SK-N-SH (cell line): Measurements from ENCODE around the gene ACKR3. TPM values are rescaled to one million over a fixed set of nuclear protein-coding genes. Genes with fewer than 3 reads are reported as not detected.

ENCODE experiments used
- CTCF ChIA-PET: fragments of 300-600, 350-600 bp; formaldehyde crosslinking; extraction: SDS; loops from one replicate; lab custom pipeline; 2021; lab: Yijun Ruan, JAX
- POLR2A ChIA-PET: fragments of 350-600 bp; sonication (Branson Sonifier 250); formaldehyde crosslinking; extraction: SDS; loops from one replicate; lab custom pipeline; 2020; ENCODE audit warnings: antibody characterized with exemption, inconsistent platforms; lab: Yijun Ruan, JAX
- DNase-seq: peaks from one replicate; pipeline ENCODE4 v3.0.0; 2012
- H2AFZ ChIP-seq: fragments of 200-600 bp; sonication (generic); 2 replicates; pipeline ENCODE4 v1.8.1; 2016; ENCODE audit warnings: antibody characterized with exemption, mild to moderate bottlenecking, low read depth
- H3F3A ChIP-seq: fragments of 200-600 bp; sonication (generic); replicated peaks from 2 replicates; pipeline ENCODE3; 2016; ENCODE audit warnings: antibody characterized with exemption, mild to moderate bottlenecking; ENCODE audit not compliant: insufficient read depth
- H3K27ac ChIP-seq, 2 experiments: fragments of 200-500 bp in 1 of 2; fragments of 200-600 bp in 1 of 2; sonication (Bioruptor generic) in 1 of 2; sonication (generic), shearing (Covaris generic) in 1 of 2; 2 replicates each; pipeline versions ENCODE4 v1.5.1 to v1.6.1; 2014 to 2016; ENCODE audit warnings: low read depth in 2 of 2, inconsistent platforms in 1 of 2, low read length in 1 of 2, mild to moderate bottlenecking in 1 of 2, mixed read lengths in 1 of 2
- H3K27me3 ChIP-seq: fragments of 200-600 bp; sonication (generic), shearing (Covaris generic); 2 replicates; pipeline ENCODE4 v1.6.1; 2016; ENCODE audit warnings: mixed run types; ENCODE audit not compliant: insufficient read depth
- H3K36me3 ChIP-seq, 2 experiments: fragments of 200-500 bp in 1 of 2; fragments of 200-600 bp in 1 of 2; sonication (Bioruptor generic) in 1 of 2; sonication (generic) in 1 of 2; replicated peaks in 1 of 2; 2 replicates each; pipeline versions ENCODE3 to v1.5.1; 2014 to 2016; ENCODE audit warnings: low read length in 1 of 2, mild to moderate bottlenecking in 1 of 2; ENCODE audit not compliant: insufficient read depth in 2 of 2, control insufficient read depth in 1 of 2
- H3K4me1 ChIP-seq, 2 experiments: fragments of 200-500 bp in 1 of 2; fragments of 200-600 bp in 1 of 2; sonication (Bioruptor generic) in 1 of 2; sonication (generic), shearing (Covaris generic) in 1 of 2; 2 replicates each; pipeline versions ENCODE4 v1.5.1 to v1.6.1; 2014 to 2016; ENCODE audit warnings: low read depth in 1 of 2, low read length in 1 of 2, mixed run types in 1 of 2; ENCODE audit not compliant: insufficient read depth in 2 of 2, control insufficient read depth in 1 of 2
- H3K4me2 ChIP-seq: fragments of 200-600 bp; sonication (generic), shearing (Covaris generic); 2 replicates; pipeline ENCODE4 v1.6.1; 2017; ENCODE audit warnings: mixed run types
- H3K4me3 ChIP-seq, 2 experiments: fragments of 200-500 bp in 1 of 2; fragments of 200-600 bp in 1 of 2; sonication (Bioruptor generic) in 1 of 2; sonication (generic), shearing (Covaris generic) in 1 of 2; 2 replicates each; pipeline versions ENCODE4 v1.5.1 to v1.8.1; 2014 to 2016; ENCODE audit warnings: low read depth in 2 of 2, inconsistent platforms in 1 of 2, low read length in 1 of 2, mild to moderate bottlenecking in 1 of 2, mixed read lengths in 1 of 2, moderate library complexity in 1 of 2
- H3K79me2 ChIP-seq: fragments of 200-600 bp; sonication (generic); 2 replicates; pipeline ENCODE4 v1.8.1; 2017; ENCODE audit warnings: mild to moderate bottlenecking; ENCODE audit not compliant: insufficient read depth
- H3K9ac ChIP-seq: fragments of 200-600 bp; sonication (generic); 2 replicates; pipeline ENCODE4 v1.6.1; 2017; ENCODE audit warnings: mixed run types
- H3K9me2 ChIP-seq: fragments of 200-600 bp; sonication (generic); 2 replicates; pipeline ENCODE4 v1.6.1; 2017; ENCODE audit warnings: mixed run types
- H3K9me3 ChIP-seq: fragments of 200-600 bp; sonication (generic); 2 replicates; pipeline ENCODE4 v1.6.1; 2017; ENCODE audit warnings: mixed run types, mild to moderate bottlenecking, moderate library complexity
- H4K20me1 ChIP-seq: fragments of 200-600 bp; sonication (generic); 2 replicates; pipeline ENCODE4 v1.6.1; 2017; ENCODE audit warnings: mild to moderate bottlenecking, mixed run types; ENCODE audit not compliant: insufficient read depth
- FOSL2 ChIP-seq: IDR thresholded peaks from 2 replicates; pipeline ENCODE4 v1.4.0; 2012; ENCODE audit warnings: low read depth, mild to moderate bottlenecking, moderate library complexity, borderline replicate concordance
- FOXM1 ChIP-seq: IDR thresholded peaks from 2 replicates; pipeline ENCODE4 v1.4.0; 2012; ENCODE audit warnings: low read depth, mild to moderate bottlenecking
- IRF3 ChIP-seq: fragments of 150-350 bp; IDR thresholded peaks from 2 replicates; pipeline ENCODE4 v1.6.1; 2016; ENCODE audit warnings: mild to moderate bottlenecking, low read depth, low read length
- MXI1 ChIP-seq: IDR thresholded peaks from 2 replicates; pipeline ENCODE4 v1.6.1; 2012; ENCODE audit warnings: mild to moderate bottlenecking, low read depth, low read length, improper control_type of control experiment
- NFIC ChIP-seq: IDR thresholded peaks from 2 replicates; pipeline ENCODE4 v1.4.0; 2012; ENCODE audit warnings: borderline replicate concordance
- PBX3 ChIP-seq: IDR thresholded peaks from 2 replicates; pipeline ENCODE4; 2012
- RAD21 ChIP-seq: IDR thresholded peaks from 2 replicates; pipeline ENCODE4 v1.6.1; 2012; ENCODE audit warnings: mild to moderate bottlenecking, low read length
- RCOR1 ChIP-seq: fragments of 150-350 bp; IDR thresholded peaks from 2 replicates; pipeline ENCODE4 v1.6.1; 2017; ENCODE audit warnings: antibody characterized with exemption, low read length
- RXRA ChIP-seq: IDR thresholded peaks from 2 replicates; pipeline ENCODE4 v1.4.0; 2012; ENCODE audit warnings: low read depth, mild to moderate bottlenecking, borderline replicate concordance
- SIN3A ChIP-seq: IDR thresholded peaks from 2 replicates; pipeline ENCODE4 v1.6.1; 2012; ENCODE audit warnings: low read depth, mild to moderate bottlenecking, low read length, moderate library complexity, borderline replicate concordance
- TCF12 ChIP-seq: IDR thresholded peaks from 2 replicates; pipeline ENCODE4 v1.4.0; 2012
- TEAD4 ChIP-seq: IDR thresholded peaks from 2 replicates; pipeline ENCODE4 v1.4.0; 2012; ENCODE audit warnings: mild to moderate bottlenecking, borderline replicate concordance; ENCODE audit not compliant: insufficient read depth
- USF1 ChIP-seq: IDR thresholded peaks from 2 replicates; pipeline ENCODE4 v1.4.0; 2012; ENCODE audit warnings: low read depth, borderline replicate concordance
- YY1 ChIP-seq: IDR thresholded peaks from 2 replicates; pipeline ENCODE4 v1.4.0; 2012; ENCODE audit warnings: low read depth, mild to moderate bottlenecking
- ZBTB33 ChIP-seq: IDR thresholded peaks from 2 replicates; pipeline ENCODE4 v1.4.0; 2012; ENCODE audit warnings: low read depth, borderline replicate concordance
- WGBS: methylation state at CpG from one replicate; pipeline ENCODE4 v1.1.6; 2017; ENCODE audit warnings: low lambda C conversion rate; 5-methylcytosine and 5-hydroxymethylcytosine counted together
- polyA plus RNA-seq, 3 experiments: library from polyadenylated mRNA; depleted of rRNA; stranded (reverse); fragments of >200 nt; gene quantifications; 2 replicates each; pipeline ENCODE4 v1.2.3, GENCODE V29; 2012

ACKR3 gene
- polyA plus RNA-seq, 1 of the 3 experiments (the other 2 are of a cell fraction): not detected

GRCh38 chr2:236614551-236614950 lies 44.9 kb downstream of the ACKR3 start:
- Histone ChIP-seq H3K36me3 (no peaks in the 10 kb centered on the region), H3K9ac (no peak overlapping the region), H3K9me2 (no peaks in the 10 kb centered on the region), H3K4me1 (no peaks in the 10 kb centered on the region), H3K9me3 (no peaks in the 10 kb centered on the region), H3K27ac (no peak overlapping the region), H3K79me2 (no peaks in the 10 kb centered on the region), H3F3A (no peaks in the 10 kb centered on the region), H3K27me3 (peaks cover 12% of the 10 kb centered on the region; the same call in 1 of the 2 replicates), H2AFZ (no peak overlapping the region), H4K20me1 (no peaks in the 10 kb centered on the region), H3K4me3 (no peak overlapping the region), H3K4me2 (no peak overlapping the region)
- ChIA-PET CTCF (no interaction called here), POLR2A (no interaction called here)
- no peak for DNase-seq
- no peak for TF ChIP-seq RCOR1
- 13% methylated on average over 5 of the region's 5 CpGs for WGBS

- Histone ChIP-seq H3K9me3 (no peaks in the 10 kb centered on the region), H3K27ac (no peak overlapping the region), H3K4me1 (no peaks in the 10 kb centered on the region), H3K79me2 (no peaks in the 10 kb centered on the region), H3K4me2 (no peak overlapping the region), H3K27me3 (peaks cover 12% of the 10 kb centered on the region; the same call in 1 of the 2 replicates), H3K4me3 (no peak overlapping the region), H2AFZ (no peak overlapping the region), H3K9me2 (no peaks in the 10 kb centered on the region), H3F3A (no peaks in the 10 kb centered on the region), H3K36me3 (no peaks in the 10 kb centered on the region), H3K9ac (no peak overlapping the region), H4K20me1 (no peaks in the 10 kb centered on the region)
- no peak for DNase-seq
- WGBS: 17% methylated on average over 4 of the region's 6 CpGs
- no peak for TF ChIP-seq FOSL2
- TF ChIP-seq RAD21: no peak
- TF ChIP-seq YY1: no peak
- TF ChIP-seq FOXM1: no peak
- TF ChIP-seq USF1: no peak
- no peak for TF ChIP-seq SIN3A
- no peak for TF ChIP-seq RCOR1
- TF ChIP-seq NFIC: no peak
- no peak for TF ChIP-seq TCF12
- CTCF ChIA-PET: interaction anchor here (2.3 kb wide), 1 partner anchor 11 kb away, joined by 6 read pairs; no protein-coding TSS in a partner anchor
- POLR2A ChIA-PET: no interaction called here
These were observed 46.4 kb downstream of the ACKR3 start for GRCh38 chr2:236616031-236616430.

- Histone ChIP-seq H3K27ac (no peak overlapping the region), H3K27me3 (peaks cover 12% of the 10 kb centered on the region; the same call in 1 of the 2 replicates), H2AFZ (no peak overlapping the region), H3K79me2 (no peaks in the 10 kb centered on the region), H3F3A (no peaks in the 10 kb centered on the region), H3K9me2 (no peaks in the 10 kb centered on the region), H3K36me3 (no peaks in the 10 kb centered on the region), H4K20me1 (no peaks in the 10 kb centered on the region), H3K4me3 (no peak overlapping the region), H3K9me3 (no peaks in the 10 kb centered on the region), H3K9ac (no peak overlapping the region), H3K4me2 (no peak overlapping the region), H3K4me1 (no peaks in the 10 kb centered on the region)
- ChIA-PET POLR2A (no interaction called here), CTCF (interaction anchor here (2.3 kb wide), 1 partner anchor 11 kb away, joined by 6 read pairs; no protein-coding TSS in a partner anchor)
- WGBS: 48% methylated on average over 7 of the region's 7 CpGs
- no peak for DNase-seq
- TF ChIP-seq IRF3 (no peak), NFIC (no peak), FOSL2 (no peak), MXI1 (no peak), SIN3A (no peak), RXRA (no peak), ZBTB33 (no peak), PBX3 (no peak), TEAD4 (no peak)
These were observed 47.0 kb downstream of the ACKR3 start for GRCh38 chr2:236616624-236617023.
